Activated CD4-positive, alpha-beta T cell treated with anti-CD3 and anti-CD28 coated beads, Interleukin-2, Interleukin-4, amounts not matched to agents 100 ng/mL and 50 ng/mL, durations not matched to agents 16 hours and 8 hours (primary cell): ENCODE data around the gene RBM23.
"Not testable (repeated sequence)": the region's sequence is repeated elsewhere in the genome, so short reads cannot be mapped to it uniquely, and the experiment has no call there.

Source experiments
- DNase-seq: peaks from one replicate; pipeline ENCODE4 v3.0.0-alpha.2; 2020; ENCODE audit warnings: low spot score

RBM23 gene

GRCh38 chr14:22915886-22916521 lies 2.9 kb downstream of the RBM23 start:
- DNase-seq: no peak

DNA sequence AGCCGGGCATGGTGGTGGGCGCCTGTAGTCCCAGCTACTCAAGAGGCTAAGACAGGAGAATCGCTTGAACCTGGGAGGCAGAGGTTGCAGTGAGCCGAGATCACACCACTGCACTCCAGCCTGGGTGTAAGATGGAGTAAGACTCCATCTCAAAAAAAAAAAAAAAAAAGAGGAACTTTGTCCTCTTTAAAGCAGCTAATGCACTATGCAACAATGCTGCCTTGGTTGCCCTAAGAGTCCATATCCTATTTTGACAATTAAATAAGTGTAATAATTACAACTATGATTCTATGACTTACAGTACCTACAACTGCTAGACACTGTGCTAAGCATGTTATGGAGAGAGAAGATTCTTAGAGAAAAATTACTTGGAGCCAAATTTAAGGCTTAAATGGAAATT lies 4.1 kb downstream of the RBM23 start:
- not testable (repeated sequence) for DNase-seq

- no peak for DNase-seq
Measured at GRCh38 chr14:22910916-22911315, 8.0 kb downstream of the RBM23 start.

DNA sequence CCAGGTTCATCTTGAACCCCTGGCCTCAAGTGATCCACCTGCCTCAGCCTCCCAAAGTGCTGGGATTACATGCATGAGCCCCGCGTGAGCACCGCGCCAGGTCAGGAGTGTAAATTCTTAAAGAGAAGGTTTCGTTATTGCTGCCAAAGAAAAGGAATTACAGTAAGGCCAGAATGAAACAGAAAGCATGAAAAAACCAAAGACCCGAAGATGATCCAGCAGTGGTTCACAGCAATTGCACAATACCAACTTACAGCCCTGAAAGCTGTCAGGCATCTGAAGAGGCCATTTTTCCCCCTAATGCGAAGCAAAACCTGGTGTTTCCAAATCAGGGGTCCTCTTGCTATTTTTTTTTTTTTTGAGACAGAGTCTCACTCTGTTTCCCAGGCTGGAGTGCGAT lies 10.3 kb downstream of the RBM23 start:
- DNase-seq: no peak

DNA sequence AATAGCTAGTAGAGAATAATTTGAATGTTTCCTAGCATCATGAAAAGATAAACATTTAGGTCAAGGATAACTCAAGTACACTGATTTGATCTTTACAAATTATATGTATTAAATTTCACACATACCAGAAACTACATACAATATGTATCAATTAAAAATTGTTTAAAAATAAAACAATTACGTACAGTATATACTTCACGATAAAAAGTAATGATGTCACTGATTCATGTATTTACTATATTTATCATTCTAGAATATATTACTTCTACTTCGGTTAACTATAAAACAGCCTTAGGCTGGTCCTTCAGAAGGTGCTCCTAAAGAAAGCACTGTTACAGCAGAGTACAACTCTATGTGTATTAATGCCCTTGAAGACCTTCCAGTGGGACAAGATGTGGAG lies 11.5 kb downstream of the RBM23 start:
- no peak for DNase-seq

DNA sequence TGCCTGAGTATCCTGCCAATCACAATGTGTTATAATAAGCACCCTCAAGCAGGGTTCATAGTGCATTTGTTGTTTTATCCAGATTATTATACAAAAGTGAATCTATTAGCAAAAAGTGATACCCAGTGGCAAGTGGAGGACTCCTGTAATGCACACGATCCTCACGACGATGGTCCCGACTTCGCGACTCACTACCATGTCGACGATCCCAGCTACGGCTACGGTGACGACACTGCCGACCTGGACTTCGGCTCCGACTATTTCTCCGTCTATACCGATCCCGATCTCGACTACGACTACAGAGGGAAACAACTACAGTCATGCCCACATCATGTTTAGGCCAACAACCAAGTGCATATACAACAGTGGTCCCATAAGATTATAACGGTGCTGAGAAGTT lies 12.9 kb downstream of the RBM23 start:
- no peak for DNase-seq

DNA sequence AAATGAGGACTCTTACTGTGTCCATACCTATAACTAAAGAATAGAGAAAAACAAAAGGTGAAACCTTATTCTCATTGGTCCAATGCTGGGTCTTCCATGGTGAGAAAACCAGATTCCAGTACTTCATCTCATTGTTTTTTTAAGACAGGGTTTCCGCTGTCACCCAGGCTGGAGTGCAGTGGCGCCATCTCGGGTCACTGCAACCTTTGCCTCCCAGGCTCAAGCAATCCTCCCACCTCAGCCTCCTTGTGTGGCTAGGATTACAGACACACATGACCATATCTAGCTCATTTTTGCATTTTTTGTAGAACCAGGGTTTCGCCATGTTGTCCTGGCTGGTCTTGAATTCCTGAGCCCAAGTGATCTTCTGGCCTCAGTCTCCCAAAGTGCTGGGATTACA lies 13.3 kb downstream of the RBM23 start:
- no peak for DNase-seq

GRCh38 chr14:22903742-22904087 lies 15.2 kb downstream of the RBM23 start:
- no peak for DNase-seq

DNA sequence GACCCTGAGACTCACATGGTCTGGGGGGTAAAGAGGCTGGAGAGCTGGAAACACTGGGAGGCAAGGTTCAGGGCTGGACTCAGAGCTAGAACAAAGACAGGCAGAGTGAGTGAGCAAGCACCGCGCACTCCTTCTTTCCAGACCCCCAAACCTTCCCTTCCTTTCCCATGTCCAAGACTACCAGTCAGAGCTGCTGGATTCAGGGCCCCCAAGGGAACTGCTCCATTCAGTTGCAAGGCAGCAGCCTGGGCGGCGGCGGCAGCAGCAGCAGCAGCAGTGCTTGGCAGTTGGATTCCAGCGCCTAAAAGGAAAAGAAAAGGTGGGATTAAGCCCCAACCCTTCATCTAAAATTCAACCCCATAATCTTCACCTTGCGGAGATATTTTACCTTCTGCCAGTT lies 17.1 kb downstream of the RBM23 start:
- no peak for DNase-seq

DNA sequence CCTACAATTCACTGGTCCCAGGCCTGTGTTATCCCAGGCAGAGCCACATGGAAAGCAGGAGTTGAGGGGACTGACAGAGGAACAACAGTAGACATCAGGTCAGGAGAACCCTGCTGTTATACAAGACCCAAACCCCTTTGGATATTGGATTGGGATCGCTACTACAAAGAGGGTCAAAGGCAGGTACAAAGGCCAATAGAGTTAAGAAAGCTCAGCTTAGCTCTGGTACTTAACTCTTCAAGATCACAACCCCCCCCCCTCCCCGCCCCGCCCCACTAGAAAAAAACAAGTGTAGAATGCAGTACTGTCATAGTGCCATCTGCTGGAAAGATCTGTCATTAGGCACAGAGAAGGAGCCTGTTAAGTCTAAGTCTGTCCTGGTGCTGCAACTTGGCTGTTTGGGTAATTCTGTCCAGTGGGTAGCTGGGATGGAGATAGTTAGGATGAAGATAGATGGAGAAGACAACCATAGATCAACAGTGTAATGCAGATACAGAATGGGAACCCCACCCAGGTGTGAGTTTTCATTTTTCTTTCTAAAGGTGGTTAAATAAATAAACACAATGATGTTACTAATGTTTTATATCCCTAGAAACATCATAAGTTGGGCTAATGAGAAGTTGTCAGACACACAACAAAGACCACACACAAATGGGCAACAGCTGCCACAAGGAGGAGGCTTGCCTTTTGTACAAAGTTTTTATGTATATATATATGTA lies 18.7 kb downstream of the RBM23 start:
- peak; percentile 65 for DNase-seq

GRCh38 chr14:22898302-22899090 lies 20.5 kb downstream of the RBM23 start:
- DNase-seq: peak; percentile 31

- DNase-seq: no peak
Measured at GRCh38 chr14:22897357-22897756, 21.6 kb downstream of the RBM23 start.

GRCh38 chr14:22896760-22897159 lies 22.2 kb downstream of the RBM23 start:
- DNase-seq: no peak

DNA sequence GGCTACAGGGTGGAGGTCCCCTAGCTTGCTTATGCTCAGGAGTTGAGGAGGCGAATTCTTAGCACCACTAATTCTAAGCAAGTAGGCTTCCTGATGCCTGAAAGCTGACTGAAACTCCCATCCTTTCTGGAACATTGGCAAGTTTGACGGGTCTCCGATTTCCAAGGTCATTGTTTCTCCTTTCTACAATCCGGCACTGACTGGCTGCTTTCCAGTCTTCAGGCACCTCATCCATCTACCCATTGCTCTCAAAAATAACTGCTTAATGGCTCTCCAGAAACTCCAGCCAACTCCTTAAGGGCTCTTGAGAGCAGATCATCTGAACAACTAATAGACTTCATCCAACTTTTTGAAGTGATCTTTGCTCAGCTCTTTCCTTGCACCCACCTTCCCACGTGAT lies 22.6 kb downstream of the RBM23 start:
- no peak for DNase-seq

- DNase-seq: no peak
Measured at GRCh38 chr14:22895402-22895801, 23.5 kb downstream of the RBM23 start.

DNA sequence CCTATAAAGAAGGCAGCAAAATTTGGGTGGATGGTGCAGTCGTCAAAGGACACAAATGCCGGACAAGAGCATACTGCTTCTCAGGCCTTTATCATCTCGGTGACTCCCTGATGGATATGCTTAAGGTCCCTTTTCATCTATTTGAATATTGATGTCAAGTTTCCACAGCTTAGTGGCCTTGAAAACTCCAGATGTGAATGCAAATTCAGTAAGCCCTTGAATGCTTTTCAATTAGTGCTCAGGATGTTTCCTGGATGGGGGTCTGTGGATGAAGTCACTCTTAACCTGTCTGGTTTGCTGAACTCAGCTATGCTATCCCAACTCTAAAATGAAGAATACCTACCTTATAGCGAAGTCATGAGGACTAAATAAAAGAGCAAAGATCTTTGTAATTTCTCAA lies 25.2 kb downstream of the RBM23 start:
- DNase-seq: no peak

- no peak for DNase-seq
Measured at GRCh38 chr14:22892488-22892887, 26.5 kb downstream of the RBM23 start.

- no peak for DNase-seq
Measured at GRCh38 chr14:22890416-22890815, 28.5 kb downstream of the RBM23 start.

- no peak for DNase-seq
Measured at GRCh38 chr14:22888662-22889061, 30.3 kb downstream of the RBM23 start.

DNA sequence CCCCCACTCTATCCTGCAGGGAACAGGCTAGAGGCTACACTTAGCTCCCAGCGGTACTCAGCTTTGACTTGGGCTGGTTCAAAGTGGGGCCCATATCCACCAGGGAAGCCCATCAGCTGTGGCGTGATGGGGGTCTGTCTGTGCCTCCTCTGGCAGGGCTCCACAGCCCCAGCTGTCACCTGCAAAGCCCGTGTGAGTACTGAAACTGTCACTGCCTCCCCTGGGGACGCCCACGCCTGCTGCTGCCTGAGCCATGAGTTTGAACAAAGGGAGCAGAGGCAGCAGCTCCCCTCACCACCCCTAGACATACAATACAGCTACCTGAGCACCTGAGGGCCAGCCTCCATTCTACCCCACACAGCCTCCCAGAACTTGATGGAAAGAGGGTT lies 31.0 kb downstream of the RBM23 start:
- DNase-seq: no peak

DNA sequence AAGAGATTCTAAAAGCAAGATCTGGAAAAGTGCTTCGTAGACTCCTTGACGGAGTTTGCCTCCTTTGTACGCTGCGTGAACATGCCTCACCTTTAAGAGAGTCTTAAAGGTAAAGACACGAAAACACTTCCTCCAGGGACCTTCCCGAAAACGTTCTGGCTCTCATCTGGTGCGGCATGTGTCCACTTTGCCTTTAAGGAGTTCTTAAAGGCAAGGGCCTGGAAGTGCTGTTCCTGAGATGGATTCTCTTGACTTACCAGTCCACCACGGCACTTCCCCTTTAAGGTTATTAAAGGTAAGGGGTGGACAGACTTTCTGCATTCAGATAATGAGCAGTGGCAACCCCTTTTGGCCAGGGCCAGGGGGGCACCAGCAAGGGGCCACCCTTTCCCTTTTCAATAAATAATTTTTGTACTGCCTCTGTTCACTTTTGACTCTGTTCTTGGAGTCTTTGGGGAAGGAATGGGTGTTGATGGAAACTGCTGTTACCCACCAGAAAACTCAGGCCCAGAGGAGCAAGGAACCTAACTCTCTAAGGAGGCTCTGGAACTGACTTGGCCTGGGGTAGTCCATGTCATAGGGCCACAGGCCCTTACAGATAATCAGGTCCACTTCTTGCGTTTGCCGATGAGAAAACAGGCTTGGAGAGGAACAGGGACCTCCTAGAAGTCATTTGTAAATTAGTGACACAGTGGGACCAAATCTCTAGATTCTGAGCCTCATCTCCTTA lies 31.5 kb downstream of the RBM23 start:
- DNase-seq: peak; percentile 50

GRCh38 chr14:22886500-22887259 lies 32.3 kb downstream of the RBM23 start:
- peak; percentile 75 for DNase-seq
